ENCODE results near the gene CA14.
"Not testable (repeated sequence)": the region's sequence is repeated elsewhere in the genome, so short reads cannot be mapped to it uniquely, and the experiment has no call there.

Gene CA14

GRCh38 chr1:150257624-150258585, at the start of gene CA14:
CA14 (plus strand) TSS chr1:150257774; CDS start chr1:150258129, 355 bp downstream.
- FAIRE-seq (no peak), DNase-seq (ENCODE audit: extremely low spot score, insufficient read length, low read depth) (no peak)

GRCh38 chr1:150208460-150208859, 49.1 kb upstream of the CA14 start:
- not testable (repeated sequence) for FAIRE-seq; DNase-seq (ENCODE audit: extremely low spot score, insufficient read length, low read depth)

- DNase-seq (ENCODE audit: extremely low spot score, insufficient read length, low read depth) (no peak), FAIRE-seq (no peak)
Observed at GRCh38 chr1:150210091-150210490, 47.5 kb upstream of the CA14 start.

GRCh38 chr1:150210706-150211105, 46.9 kb upstream of the CA14 start:
- FAIRE-seq (no peak), DNase-seq (ENCODE audit: extremely low spot score, insufficient read length, low read depth) (no peak)

- FAIRE-seq: no peak
- no peak for DNase-seq (ENCODE audit: extremely low spot score, insufficient read length, low read depth)
Observed at GRCh38 chr1:150212070-150212469, 45.5 kb upstream of the CA14 start.

GRCh38 chr1:150213170-150214098, 44.1 kb upstream of the CA14 start:
- FAIRE-seq (peak; percentile 95), DNase-seq (ENCODE audit: extremely low spot score, insufficient read length, low read depth) (peak; percentile 97)

- DNase-seq (ENCODE audit: extremely low spot score, insufficient read length, low read depth); FAIRE-seq: not testable (repeated sequence)
Observed at GRCh38 chr1:150214099-150214756, 43.3 kb upstream of the CA14 start.

- not testable (repeated sequence) for FAIRE-seq; DNase-seq (ENCODE audit: extremely low spot score, insufficient read length, low read depth)
Observed at GRCh38 chr1:150215855-150216254, 41.7 kb upstream of the CA14 start.

GRCh38 chr1:150221552-150221951, 36.0 kb upstream of the CA14 start:
- no peak for FAIRE-seq

GRCh38 chr1:150224983-150225382, 32.6 kb upstream of the CA14 start:
- FAIRE-seq: no peak
- DNase-seq (ENCODE audit: extremely low spot score, insufficient read length, low read depth): no peak

More at GRCh38 chr1:150221552-150221951, 36.0 kb upstream of the CA14 start:
- DNase-seq (ENCODE audit: extremely low spot score, insufficient read length, low read depth): no peak

GRCh38 chr1:150225546-150225945, 32.0 kb upstream of the CA14 start:
- FAIRE-seq: no peak
- no peak for DNase-seq (ENCODE audit: extremely low spot score, insufficient read length, low read depth)

GRCh38 chr1:150226486-150226885, 31.1 kb upstream of the CA14 start:
- no peak for DNase-seq (ENCODE audit: extremely low spot score, insufficient read length, low read depth)
- FAIRE-seq: no peak

GRCh38 chr1:150227228-150227627, 30.3 kb upstream of the CA14 start:
- DNase-seq (ENCODE audit: extremely low spot score, insufficient read length, low read depth) (no peak), FAIRE-seq (no peak)

GRCh38 chr1:150228246-150228645, 29.3 kb upstream of the CA14 start:
- not testable (repeated sequence) for FAIRE-seq; DNase-seq (ENCODE audit: extremely low spot score, insufficient read length, low read depth)

- FAIRE-seq; DNase-seq (ENCODE audit: extremely low spot score, insufficient read length, low read depth): not testable (repeated sequence)
Observed at GRCh38 chr1:150232921-150233320, 24.7 kb upstream of the CA14 start.

GRCh38 chr1:150233359-150234308, 23.9 kb upstream of the CA14 start:
- FAIRE-seq: no peak
- DNase-seq (ENCODE audit: extremely low spot score, insufficient read length, low read depth): no peak

GRCh38 chr1:150234309-150234565, 23.3 kb upstream of the CA14 start:
- FAIRE-seq: no peak
- no peak for DNase-seq (ENCODE audit: extremely low spot score, insufficient read length, low read depth)

GRCh38 chr1:150234566-150235293, 22.8 kb upstream of the CA14 start:
- peak; percentile 62 for DNase-seq (ENCODE audit: extremely low spot score, insufficient read length, low read depth)

More at GRCh38 chr1:150234566-150235293, 22.8 kb upstream of the CA14 start:
- peak; percentile 89 for FAIRE-seq

All from GM18507 (cell line).